GM19324 (cell line): Measurements from ENCODE around the gene THYN1.
A peak's percentile ranks its signal among the peaks of the same experiment; 100 is the strongest.
"Not testable (repeated sequence)": the region's sequence is repeated elsewhere in the genome, so short reads cannot be mapped to it uniquely, and the experiment has no call there.

Experiments used
- ATAC-seq: cut with Tn5 transposase; IDR thresholded peaks from one replicate; pipeline ENCODE4 v1.9.1; 2021; ENCODE audit warnings: mild to moderate bottlenecking, moderate library complexity; ENCODE audit not compliant: unreplicated experiment, low FRiP score

Gene THYN1

DNA sequence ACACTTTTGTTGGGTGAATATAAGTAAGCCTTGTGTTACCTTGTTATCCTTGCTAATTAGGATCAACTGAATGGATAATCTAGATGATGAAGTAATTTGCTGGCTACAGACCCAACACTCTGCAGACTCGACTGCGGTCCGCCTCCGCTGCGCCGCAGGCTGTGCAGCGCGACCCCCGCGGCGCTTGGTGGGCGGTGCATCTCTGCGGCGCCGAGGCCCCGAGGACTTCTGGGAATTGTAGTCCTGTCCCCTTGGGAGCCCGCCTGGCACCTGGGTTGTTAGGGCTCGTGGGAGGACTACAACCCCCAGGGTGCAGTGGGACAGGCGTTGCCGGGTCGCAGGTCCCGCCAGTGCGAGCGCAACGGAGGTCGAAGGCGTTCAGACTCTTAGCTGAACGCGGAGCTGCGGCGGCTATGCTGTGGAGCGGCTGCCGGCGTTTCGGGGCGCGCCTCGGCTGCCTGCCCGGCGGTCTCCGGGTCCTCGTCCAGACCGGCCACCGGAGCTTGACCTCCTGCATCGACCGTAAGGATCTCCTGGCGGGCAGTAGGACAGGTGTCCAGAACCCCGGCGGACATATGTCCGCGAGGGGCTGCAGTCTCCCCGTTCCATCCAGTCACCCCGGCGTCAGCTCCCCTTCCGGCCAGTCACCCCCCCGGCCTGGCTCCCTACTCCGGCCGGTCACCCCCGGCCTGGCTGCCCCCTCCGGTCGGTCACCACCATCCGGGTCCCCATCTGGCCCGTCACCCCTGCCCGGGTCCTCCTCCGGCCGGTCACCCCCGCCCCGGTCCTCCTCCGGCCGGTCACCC, at the start of gene THYN1, which contains the start of gene ACAD8:
Gene THYN1 (minus strand): TSS at position 165 of the 806 bp plus-strand sequence. CDS start 470 bp downstream, outside the sequence.
Gene ACAD8 (plus strand): TSS at position 381 of the 806 bp plus-strand sequence. CDS start 33 bp downstream, at position 414.
- ATAC-seq, result peak; percentile 99

DNA sequence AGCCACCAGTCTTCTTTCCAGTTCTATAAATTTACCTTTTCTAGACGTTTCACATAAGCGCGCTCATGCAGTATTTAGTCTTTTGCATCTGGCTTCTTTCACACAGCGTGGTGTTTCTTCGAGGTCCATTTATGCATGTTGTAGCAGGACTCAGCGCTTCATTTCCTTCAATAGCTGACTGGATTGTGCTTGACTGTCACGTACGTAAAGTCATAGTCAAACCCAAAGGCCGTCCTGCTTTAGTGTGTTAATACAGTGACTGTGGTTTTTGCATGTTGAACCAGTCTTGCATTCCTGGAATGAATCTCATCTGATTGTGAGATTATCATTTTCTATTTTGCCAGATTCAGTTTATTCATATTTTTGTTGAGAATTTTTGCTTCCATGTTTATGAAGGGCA, 41.5 kb upstream of the THYN1 start:
- ATAC-seq, result no peak

GRCh38 chr11:134293119-134294113, 40.3 kb upstream of the THYN1 start:
- ATAC-seq, result no peak

DNA sequence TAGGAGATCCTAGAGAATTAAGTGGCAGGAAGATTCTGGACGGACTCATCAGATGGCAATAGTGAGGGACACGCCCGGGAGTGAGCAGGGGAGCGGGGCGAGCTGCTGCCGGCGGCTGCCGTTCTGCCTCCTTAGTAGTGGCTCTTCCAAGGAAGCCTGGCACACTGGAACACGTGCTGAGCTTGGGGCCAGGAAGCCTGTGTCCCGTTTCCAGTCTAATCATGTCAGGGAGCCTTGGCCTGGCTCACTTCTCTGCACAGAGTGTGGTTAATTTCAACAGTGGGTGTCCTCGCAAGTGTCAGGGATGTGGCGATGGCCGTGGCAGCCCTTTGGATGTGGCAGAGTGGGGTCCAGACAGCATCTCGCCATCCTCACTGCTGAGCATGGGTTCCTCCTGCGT, 39.5 kb upstream of the THYN1 start:
- no peak for ATAC-seq

DNA sequence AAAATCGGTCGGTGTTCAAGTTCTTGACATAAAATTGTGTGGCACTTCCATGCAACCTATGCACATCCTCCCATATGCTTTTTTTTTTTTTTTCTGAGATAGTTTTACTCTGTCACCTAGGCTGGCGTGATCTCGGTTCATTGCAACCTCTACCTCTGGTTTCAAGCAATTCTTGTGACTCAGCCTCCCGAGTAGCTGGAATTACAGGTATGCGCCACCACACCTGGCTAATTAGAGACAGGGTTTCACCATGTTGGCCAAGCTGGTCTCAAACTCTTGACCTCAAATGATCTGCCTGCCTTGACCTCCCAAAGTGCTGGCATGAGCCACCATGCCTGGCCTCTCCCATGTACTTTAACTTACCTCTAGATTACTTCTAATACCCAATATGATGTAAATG, 38.0 kb upstream of the THYN1 start:
- ATAC-seq, result no peak

- ATAC-seq, result no peak
Observed at GRCh38 chr11:134290646-134291045, 37.5 kb upstream of the THYN1 start.

DNA sequence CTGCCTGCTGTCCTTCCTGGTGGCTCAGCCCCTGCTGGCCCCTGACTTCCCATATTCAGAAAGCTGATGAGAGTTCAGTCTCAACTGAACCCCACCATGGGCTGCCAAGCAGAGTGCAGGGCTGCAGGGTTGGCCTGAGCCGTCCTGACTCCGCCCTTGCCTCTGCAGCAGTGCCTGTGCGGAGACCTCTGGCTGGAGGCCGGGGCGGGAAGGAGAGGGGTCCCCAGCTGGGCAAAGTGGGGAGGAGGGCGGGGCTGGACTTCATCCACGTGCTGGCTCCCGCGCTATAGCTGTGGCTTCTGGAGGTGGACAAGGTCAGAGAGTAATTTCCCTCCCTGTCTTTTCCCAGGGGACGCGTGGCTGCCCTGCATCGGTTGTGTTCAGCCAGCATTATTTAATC, 36.6 kb upstream of the THYN1 start:
- ATAC-seq, result no peak

DNA sequence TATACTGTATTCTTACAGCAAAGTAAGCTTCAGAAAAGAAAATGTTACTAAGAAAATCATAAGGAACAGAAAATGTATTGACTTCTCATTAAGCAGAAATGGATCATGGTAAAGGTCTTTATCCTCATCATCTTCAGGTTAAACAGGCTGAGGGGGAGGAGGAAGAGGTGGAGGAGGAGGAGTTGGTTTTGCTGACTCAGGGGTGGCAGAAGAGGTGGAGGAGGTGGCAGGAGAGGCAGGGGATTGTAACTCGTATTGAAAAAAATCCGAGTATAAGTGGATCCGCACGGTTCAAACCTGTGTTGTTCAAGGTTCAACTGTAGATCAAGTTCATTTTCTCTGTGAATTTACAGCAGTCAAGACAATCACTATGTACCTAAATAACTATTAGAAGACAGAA, 36.0 kb upstream of the THYN1 start:
- no peak for ATAC-seq

DNA sequence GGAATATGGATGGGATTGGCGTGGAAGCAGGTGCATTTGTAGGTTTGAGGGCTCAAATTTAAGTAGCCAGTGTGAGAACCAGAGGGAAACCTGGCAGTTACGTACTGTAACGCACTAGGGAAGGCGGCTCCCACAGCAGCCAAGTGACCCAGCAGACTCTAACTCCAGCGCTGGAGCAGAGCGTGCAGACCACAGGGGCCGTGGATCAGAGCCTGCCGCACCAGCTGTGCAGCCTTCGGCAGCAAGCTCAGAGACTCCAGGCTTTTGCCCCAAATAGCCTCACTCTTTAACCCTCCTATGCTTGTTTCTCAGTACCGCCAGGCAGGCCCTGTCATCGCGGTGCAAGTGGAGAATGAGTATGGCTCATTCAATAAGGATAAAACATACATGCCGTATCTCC, 35.3 kb upstream of the THYN1 start:
- no peak for ATAC-seq

GRCh38 chr11:134287561-134287960, 34.4 kb upstream of the THYN1 start:
- ATAC-seq, result no peak

GRCh38 chr11:134284349-134284748, 31.2 kb upstream of the THYN1 start:
- not testable (repeated sequence) for ATAC-seq

DNA sequence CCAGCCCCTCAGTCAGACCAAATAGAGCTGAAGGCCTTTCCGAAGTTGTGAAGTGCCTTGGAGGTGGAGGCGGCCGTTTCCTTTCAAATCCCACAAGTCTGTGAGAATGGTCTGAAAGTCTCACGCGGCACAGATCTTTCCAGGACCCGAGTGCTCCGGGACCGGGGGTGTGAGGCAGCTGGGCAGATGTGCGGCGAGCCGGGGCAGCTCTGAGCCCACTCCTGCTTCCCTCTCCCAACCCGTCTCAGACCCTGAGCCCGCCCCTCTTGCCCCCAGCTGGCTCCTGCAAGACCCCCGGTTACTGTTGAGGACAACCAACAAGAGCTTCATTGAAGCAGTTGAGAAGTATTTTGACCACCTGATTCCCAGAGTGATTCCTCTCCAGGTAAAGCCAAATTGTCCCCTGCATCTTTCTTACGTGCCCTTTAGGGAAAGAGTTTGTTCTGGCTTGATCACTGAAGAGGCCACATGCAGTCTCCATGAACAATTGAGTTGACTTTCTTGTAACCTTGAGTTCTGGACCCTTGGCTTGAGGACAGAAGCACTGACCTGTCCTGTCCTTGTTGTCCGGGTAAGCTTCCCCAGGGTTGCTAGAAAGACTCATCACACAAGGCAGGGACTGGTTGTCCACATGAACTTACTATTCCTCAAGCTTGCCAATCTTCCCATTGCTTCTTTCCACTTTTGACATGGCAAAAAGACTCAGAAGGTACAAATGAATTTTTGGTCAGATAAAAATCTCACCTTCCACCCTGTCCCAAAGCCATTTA, 30.5 kb upstream of the THYN1 start:
- ATAC-seq, result no peak

- ATAC-seq, result no peak
Observed at GRCh38 chr11:134282121-134283045, 29.2 kb upstream of the THYN1 start.

- not testable (repeated sequence) for ATAC-seq
Observed at GRCh38 chr11:134281635-134282034, 28.5 kb upstream of the THYN1 start.

GRCh38 chr11:134278356-134278755, 25.2 kb upstream of the THYN1 start:
- ATAC-seq, result no peak

DNA sequence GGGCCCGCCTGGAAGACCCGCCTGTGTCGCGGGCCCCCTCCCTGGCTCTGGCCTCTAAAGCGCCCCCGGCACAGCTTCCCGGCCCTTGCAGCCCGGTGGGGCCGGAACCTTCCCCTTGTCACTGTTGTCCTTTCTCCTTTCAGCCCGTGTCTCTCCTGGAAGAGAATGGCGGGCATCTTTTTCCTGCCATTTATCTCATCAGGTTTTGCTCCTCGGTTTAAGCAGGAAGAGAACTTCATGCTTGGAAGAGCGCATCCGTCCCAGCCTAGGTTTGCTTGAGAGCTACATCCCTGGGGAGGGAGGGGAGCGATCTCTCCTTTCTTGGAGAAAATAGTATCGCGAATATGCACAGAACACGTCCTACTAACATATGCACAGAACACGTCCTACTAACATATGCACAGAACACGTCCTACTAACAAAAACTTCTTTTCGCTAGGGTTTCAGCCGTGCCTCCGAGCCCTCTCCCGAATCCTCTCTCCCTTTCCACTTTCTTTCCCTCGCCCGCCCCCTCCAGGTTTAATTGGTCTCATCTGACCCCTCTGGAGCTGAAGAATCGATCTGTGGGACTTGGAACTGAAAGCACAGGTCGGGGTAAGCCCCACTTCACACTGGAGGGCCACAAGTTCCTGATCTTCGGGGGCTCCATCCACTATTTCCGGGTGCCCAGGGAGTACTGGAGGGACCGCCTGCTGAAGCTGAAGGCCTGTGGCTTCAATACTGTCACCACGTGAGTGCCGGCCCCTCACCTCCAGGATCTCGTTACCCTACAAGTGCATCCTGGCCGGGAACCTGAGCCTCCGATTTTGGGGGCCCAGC, 24.2 kb upstream of the THYN1 start:
- ATAC-seq, result no peak

DNA sequence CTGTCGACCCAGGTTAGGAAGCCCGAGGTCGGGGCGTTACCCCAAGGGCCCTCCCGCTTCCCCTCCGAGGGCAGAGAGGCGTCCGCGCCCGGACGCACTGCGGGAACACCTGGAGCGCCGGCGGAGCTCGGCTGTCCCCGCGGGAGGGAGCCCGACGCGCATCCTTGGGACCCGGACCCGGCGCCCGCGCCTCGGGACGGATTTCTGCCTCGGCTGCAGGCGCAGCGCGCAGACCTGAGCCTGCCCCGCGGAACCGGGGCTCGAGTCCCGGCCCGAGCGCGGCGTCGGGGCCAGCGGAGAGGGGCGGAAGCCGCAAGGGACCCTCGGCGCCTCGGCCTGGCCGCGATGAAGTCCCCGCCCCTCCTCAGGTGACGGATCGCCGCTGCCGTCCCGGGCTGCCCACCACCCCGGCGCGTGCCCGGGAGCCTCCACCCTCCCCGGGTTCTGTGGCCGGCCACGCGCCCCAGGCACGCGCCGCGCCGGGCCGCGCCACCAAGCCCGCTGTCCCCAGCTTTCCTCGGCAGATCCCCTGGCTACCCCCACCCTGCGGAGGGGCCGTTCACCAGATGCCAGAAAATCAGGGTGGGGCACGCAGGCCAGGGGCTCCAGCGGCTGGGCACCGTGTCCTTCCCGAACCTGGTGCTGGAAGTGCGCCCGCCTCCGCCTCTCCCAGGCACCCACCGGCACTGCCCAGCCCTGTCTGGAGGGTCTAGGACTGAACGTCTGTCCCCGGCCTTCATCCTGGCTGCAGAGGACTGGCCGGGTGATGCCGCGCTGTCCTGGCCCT, 23.4 kb upstream of the THYN1 start:
- no peak for ATAC-seq
